Ectodermal cell (in vitro differentiated cells): ENCODE data around the gene TBC1D28. TPM values are rescaled to one million over a fixed set of nuclear protein-coding genes. Genes with fewer than 3 reads are reported as not detected.
"Not testable (repeated sequence)": the region's sequence is repeated elsewhere in the genome, so short reads cannot be mapped to it uniquely, and the experiment has no call there.

Experiments used
- H3K27ac ChIP-seq: 2 replicates; pipeline ENCODE4 v1.7.0; 2013; ENCODE audit warnings: mild to moderate bottlenecking, low read depth, low read length; ENCODE audit not compliant: insufficient read depth, poor library complexity, severe bottlenecking
- H3K27me3 ChIP-seq: 2 replicates; pipeline ENCODE4 v1.7.0; 2013; ENCODE audit warnings: mild to moderate bottlenecking, low read length; ENCODE audit not compliant: insufficient read depth, control insufficient read depth, poor library complexity, severe bottlenecking
- H3K36me3 ChIP-seq: one replicate; pipeline ENCODE4 v1.7.0; 2013; ENCODE audit warnings: low read length; ENCODE audit not compliant: control insufficient read depth, insufficient read depth
- H3K4me1 ChIP-seq: one replicate; pipeline ENCODE4 v1.7.0; 2013; ENCODE audit warnings: low read length; ENCODE audit not compliant: control insufficient read depth, insufficient read depth
- H3K4me3 ChIP-seq: 2 replicates; pipeline ENCODE4 v1.7.0; 2013; ENCODE audit warnings: low read depth, low read length, control low read depth; ENCODE audit not compliant: insufficient read depth
- H3K9me3 ChIP-seq: 2 replicates; pipeline ENCODE4 v1.7.0; 2013; ENCODE audit warnings: mild to moderate bottlenecking, low read length, moderate library complexity; ENCODE audit not compliant: control insufficient read depth
- WGBS, 2 experiments: methylation state at CpG; one replicate each; pipeline ENCODE4 v1.1.7; 2013; ENCODE audit warnings: missing lambda C conversion rate in 2 of 2; 5-methylcytosine and 5-hydroxymethylcytosine counted together
- polyA plus RNA-seq, 4 experiments: library from polyadenylated mRNA; stranded (reverse); fragments of 50-300 nt; gene quantifications; one replicate each; pipeline ENCODE4 v1.2.3, GENCODE V29; 2013

The TBC1D28 gene
- polyA plus RNA-seq (2013, experiment 1 of 4), result not detected
- not detected for polyA plus RNA-seq (2013, experiment 2 of 4)
- not detected for polyA plus RNA-seq (2013, experiment 3 of 4)
- 0.45 TPM for polyA plus RNA-seq (2013, experiment 4 of 4)

DNA sequence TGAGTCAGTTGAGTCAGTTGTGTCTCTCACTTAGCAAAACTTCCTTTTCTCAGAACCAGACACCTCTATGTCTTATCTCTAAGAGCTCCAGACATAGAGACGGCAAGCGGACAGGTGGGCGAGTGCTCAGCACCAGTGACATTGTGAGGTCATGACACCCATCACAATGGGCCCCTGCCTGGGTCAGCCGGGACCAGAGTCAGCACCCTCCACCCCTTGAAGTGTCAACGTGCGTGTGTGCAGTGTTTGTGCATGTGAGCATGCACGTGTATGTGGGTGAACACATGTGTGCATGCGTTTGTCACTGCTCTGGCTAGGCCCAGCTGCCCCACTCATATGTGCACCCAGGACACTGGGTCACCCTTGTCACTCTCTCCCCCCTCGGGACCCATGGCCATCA is at the start of gene TBC1D28:
TSS of gene TBC1D28 (minus strand) at position 101 of the 400 bp plus-strand sequence. CDS start 3,039 bp downstream, outside the sequence.
- H3K27ac ChIP-seq, H3K27me3 ChIP-seq, H3K9me3 ChIP-seq, H3K36me3 ChIP-seq, H3K4me1 ChIP-seq, H3K4me3 ChIP-seq: not testable (repeated sequence)
- 94 to 96% methylated on average over 9 of the region's 9 CpGs for WGBS, 2 experiments

DNA sequence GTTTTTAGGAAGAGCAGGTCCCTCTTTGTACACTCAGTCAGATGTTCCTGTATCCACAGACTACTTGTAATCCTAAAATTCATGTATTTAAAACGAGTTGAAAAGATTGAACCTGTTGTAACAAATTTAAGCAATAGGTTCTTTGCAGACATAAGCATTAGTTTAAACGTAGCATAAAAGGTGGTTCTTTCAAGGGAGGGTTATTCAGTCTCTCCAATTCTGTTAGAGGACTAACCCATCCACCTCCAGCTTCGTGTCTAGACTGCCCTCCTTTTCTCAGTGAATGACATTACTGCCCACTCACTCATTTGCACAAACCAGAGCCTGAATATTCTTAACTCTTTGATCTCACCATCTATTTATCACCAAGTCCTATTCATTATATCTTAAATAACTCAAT is 38.5 kb upstream of the TBC1D28 start:
- WGBS, 2 experiments, result 25% methylated on average over 2 of the region's 3 CpGs; no CpG with 5 or more reads in 1 of the 2 experiments

DNA sequence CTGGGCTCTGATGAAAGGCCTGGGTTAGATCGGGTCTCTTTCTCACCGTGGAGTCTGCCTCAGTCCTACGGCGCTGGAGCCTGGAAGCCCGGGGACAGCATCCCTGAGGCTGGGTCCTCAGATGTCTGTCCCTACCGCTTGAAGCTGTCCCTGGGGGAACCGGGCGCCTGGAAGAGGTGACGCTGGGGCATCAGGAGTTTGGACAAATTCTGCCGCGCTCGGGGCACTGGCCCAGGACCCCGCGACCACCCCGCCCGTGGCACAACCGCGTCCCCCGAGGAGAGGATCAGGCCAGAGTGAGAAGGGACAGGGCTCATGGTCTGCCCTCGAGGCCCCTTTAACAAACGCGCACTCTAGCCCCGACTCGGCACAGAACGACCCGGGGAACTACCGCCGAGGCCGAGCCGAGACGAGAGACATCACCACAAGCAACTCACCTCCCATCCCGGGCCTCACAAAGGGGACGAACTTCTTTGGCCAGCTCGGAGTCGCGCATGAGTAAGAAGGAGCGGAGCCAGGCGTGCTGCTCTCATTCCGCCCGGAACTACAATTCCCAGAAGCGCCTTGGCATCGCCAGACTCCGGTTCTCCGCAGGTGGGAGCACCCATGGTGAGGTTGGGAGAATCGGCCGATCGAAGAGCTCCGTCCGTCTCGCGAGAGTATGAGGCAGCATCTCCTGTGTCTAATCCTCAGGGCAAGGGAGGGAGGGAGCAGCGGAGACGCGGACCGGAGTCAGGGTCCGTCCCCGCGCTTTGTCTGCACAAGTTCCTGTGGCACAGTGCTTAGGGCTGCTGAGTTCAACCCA is 37.8 kb upstream of the TBC1D28 start, which contains the start of gene FOXO3B:
TSS of gene FOXO3B (minus strand) at position 548 of the 805 bp plus-strand sequence. CDS start 663 bp downstream, outside the sequence.
- Histone ChIP-seq H3K4me3 (peak within 1 kb of the TSS; percentile 57), H3K36me3 (peaks cover 20% of the 10 kb centered on the region)
- H3K9me3 ChIP-seq, H3K27me3 ChIP-seq, H3K4me1 ChIP-seq, H3K27ac ChIP-seq: not testable (repeated sequence)
- WGBS, 2 experiments, result 0% methylated on average over 49 to 50 of the region's 58 CpGs

More for the DNA sequence above, 38.5 kb upstream of the TBC1D28 start:
- H3K36me3 ChIP-seq, result peaks cover 14% of the 10 kb centered on the region
- H3K27me3 ChIP-seq, H3K4me3 ChIP-seq, H3K27ac ChIP-seq, H3K4me1 ChIP-seq, H3K9me3 ChIP-seq: not testable (repeated sequence)

- H3K9me3 ChIP-seq, H3K4me1 ChIP-seq, H3K27me3 ChIP-seq, H3K27ac ChIP-seq, H3K4me3 ChIP-seq: not testable (repeated sequence)
- H3K36me3 ChIP-seq, result peaks cover 34% of the 10 kb centered on the region
- WGBS, 2 experiments, result 97 to 98% methylated on average over 20 to 29 of the region's 29 CpGs
These were observed 33.2 kb upstream of the TBC1D28 start for GRCh38 chr17:18677381-18677780.

- peaks cover 38% of the 10 kb centered on the region for H3K36me3 ChIP-seq
- 93 to 96% methylated on average over 2 of the region's 3 CpGs for WGBS, 2 experiments
- not testable (repeated sequence) for H3K4me1 ChIP-seq, H3K4me3 ChIP-seq, H3K9me3 ChIP-seq, H3K27me3 ChIP-seq, H3K27ac ChIP-seq
These were observed 32.7 kb upstream of the TBC1D28 start for GRCh38 chr17:18676928-18677327.

- peaks cover 51% of the 10 kb centered on the region for H3K36me3 ChIP-seq
These were observed 28.4 kb upstream of the TBC1D28 start for GRCh38 chr17:18672395-18673227.

DNA sequence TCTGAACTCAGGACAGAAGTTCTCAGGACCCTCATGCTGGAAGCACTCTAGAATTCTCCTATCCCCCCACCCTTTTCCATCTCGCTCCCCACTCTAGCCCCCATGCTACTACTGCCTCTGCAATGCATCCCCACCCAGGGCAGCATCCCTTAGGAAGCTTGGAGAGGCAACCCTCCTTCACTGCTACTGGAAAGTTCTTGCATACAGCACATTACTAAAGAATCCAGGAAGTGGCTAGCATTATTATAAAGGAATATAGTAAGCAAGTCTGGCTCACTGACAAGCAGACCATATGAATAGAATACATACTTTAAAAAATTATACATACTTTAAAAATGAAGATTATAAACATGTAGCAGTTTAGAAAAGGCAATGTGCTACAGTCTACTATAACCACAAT is 24.4 kb upstream of the TBC1D28 start:
- not testable (repeated sequence) for H3K27ac ChIP-seq, H3K4me1 ChIP-seq, H3K4me3 ChIP-seq, H3K27me3 ChIP-seq, H3K9me3 ChIP-seq
- 95 to 100% methylated on average over 1 of the region's 1 CpG for WGBS, 2 experiments
- peaks cover 39% of the 10 kb centered on the region for H3K36me3 ChIP-seq

More at GRCh38 chr17:18672395-18673227, 28.4 kb upstream of the TBC1D28 start:
- H3K4me1 ChIP-seq, H3K4me3 ChIP-seq, H3K9me3 ChIP-seq, H3K27ac ChIP-seq, H3K27me3 ChIP-seq: not testable (repeated sequence)
- 98% methylated on average over 65 to 68 of the region's 102 CpGs for WGBS, 2 experiments

GRCh38 chr17:18667535-18667934 is 23.3 kb upstream of the TBC1D28 start:
- H3K27ac ChIP-seq, H3K4me3 ChIP-seq, H3K27me3 ChIP-seq, H3K4me1 ChIP-seq, H3K9me3 ChIP-seq: not testable (repeated sequence)
- peaks cover 33% of the 10 kb centered on the region for H3K36me3 ChIP-seq
- WGBS, 2 experiments, result 92 to 94% methylated on average over 3 of the region's 3 CpGs

DNA sequence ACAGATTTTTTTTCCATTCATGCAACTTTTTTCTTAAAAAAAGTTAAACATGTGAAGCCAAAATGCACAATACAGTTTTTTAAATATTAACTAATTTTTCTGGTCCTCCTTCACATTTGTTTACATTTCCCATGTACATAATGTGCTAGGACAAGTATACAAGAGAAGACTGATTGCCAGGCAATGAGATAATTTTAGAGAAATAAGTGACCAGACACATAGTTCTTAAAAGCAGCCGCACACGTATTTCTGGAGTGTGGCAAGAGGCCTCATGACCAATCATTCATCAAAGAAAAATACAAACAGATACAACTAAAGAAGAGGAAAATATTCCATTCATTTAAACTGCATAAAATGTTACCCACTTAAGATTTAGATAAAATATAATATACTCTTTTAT is 22.1 kb upstream of the TBC1D28 start:
- not testable (repeated sequence) for H3K9me3 ChIP-seq, H3K27me3 ChIP-seq, H3K4me3 ChIP-seq, H3K4me1 ChIP-seq, H3K27ac ChIP-seq
- peaks cover 23% of the 10 kb centered on the region for H3K36me3 ChIP-seq
- no CpG with 5 or more reads among the region's 2 CpGs for WGBS, 2 experiments
